Femur (tissue), 1 donor: ENCODE results near the gene LRRC74B.

Experiments
- DNase-seq: peaks from one replicate; pipeline ENCODE4 v3.0.0-alpha.2; 2017

LRRC74B gene

DNA sequence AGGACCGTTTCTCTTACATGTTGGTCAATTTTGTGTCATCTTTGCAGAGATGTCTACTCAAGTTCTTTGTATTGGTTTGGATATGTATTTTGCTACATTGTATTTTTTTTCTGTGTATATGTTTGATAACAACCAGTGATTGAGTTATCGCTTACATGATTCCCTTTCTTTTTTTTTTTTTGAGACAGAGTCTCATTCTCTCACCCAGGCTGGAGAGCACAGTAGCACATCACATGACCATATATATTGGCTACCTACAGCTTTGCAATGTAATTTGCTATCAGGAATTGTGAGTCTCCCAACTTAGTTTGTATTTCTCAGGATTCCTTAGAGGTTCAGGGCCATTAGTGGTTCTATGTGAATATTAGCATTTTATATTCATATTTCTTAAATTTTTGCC lies 59.5 kb downstream of the LRRC74B start:
- no peak for DNase-seq

DNA sequence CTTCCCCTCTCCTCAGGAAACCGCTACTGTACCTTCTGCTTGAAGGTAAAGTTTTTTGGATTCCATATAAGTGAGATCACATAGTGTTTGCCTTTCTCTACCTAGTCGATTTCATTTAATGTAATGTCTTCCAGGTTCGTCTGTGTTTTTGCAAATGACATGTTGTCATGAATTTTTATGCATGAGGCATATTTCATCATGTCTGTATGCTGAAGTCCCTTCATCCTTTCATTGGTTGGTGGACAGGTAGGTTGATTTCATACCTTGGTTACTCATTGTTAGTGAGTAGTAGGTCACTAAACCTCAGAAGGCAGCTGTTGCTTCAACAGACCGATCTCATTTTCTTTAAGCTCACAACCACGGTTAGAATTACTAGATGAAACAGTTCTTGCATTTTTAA lies 60.3 kb downstream of the LRRC74B start:
- no peak for DNase-seq

DNA sequence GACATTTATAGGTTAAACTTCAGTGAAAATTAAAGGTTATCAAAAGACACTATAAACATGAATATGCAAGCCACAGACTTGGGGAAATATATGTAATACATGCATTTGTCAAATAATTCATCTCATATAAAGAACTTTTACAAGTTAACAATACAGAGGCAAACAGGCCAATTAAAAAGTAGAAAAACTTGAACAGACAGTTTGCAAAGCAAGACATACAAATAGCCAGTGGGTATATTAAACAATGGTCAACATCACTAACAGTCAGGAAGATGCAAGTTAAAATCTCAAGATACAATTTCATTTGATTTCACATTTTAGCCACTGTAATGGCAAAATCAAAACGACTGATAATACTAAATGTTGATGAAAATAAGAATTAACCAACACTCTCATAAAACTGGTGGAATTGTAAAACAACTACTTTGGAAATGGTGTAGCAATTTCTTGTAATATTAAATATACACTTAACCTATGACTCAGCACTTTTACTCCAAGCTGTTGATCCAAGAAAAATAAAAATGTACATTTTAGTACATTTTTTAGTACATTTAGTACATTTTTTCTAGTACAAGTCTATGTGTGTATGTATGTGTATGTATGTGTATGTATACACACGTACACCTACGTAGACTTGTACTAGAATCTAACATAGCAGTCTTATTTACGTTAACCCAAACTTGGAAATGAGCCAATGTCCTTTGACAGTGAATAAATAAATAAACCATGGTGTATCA lies 62.8 kb downstream of the LRRC74B start:
- no peak for DNase-seq
